C4-2B (cell line): ENCODE data around the gene MID1.

Source experiments
- ZFX ChIP-seq: fragments of 450-650 bp; IDR thresholded peaks from 2 replicates; pipeline ENCODE4 v1.6.1; 2017
- TF ChIP-seq, protein P1 (sequence below): fragments of 450-650 bp; conservative IDR thresholded peaks from 2 replicates; pipeline ENCODE4 v1.5.1; 2017; ENCODE audit warnings: mild to moderate bottlenecking

DNA sequence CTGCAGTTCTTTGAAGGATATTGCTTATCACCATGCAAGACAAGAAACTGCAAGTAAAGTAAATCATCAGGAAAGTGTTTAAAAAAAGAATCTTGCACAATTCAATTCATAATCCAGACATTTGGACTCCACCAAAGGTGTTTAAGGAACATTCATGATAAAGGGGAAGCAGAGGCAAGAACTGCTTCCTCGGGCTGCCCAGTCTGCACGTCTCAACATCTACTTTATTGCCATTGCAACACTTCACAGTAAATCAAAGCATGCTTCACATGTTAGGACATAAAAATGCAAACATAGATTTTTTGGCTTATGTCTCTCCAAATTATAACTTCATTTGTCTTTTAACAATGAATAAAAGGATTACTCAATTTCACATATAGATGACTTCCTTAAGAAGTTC is 42.5 kb downstream of the MID1 start:
- TF ChIP-seq, protein P1, sequence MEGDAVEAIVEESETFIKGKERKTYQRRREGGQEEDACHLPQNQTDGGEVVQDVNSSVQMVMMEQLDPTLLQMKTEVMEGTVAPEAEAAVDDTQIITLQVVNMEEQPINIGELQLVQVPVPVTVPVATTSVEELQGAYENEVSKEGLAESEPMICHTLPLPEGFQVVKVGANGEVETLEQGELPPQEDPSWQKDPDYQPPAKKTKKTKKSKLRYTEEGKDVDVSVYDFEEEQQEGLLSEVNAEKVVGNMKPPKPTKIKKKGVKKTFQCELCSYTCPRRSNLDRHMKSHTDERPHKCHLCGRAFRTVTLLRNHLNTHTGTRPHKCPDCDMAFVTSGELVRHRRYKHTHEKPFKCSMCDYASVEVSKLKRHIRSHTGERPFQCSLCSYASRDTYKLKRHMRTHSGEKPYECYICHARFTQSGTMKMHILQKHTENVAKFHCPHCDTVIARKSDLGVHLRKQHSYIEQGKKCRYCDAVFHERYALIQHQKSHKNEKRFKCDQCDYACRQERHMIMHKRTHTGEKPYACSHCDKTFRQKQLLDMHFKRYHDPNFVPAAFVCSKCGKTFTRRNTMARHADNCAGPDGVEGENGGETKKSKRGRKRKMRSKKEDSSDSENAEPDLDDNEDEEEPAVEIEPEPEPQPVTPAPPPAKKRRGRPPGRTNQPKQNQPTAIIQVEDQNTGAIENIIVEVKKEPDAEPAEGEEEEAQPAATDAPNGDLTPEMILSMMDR, result no peak
- no peak for TF ChIP-seq ZFX
